Coronary artery (tissue), 2 donors: ENCODE measurements around the gene PKP2.

ENCODE experiments used
- DNase-seq: peaks from one replicate; pipeline ENCODE4 v3.0.0-alpha.2; 2017; ENCODE audit warnings: low spot score
- H3K27ac ChIP-seq, 2 donors: fragments of 200-600 bp; sonication (generic); one replicate each; pipeline ENCODE4 v1.5.1; 2016 to 2019
- H3K4me3 ChIP-seq: fragments of 200-600 bp; sonication (generic); 2 replicates; pipeline ENCODE4 v1.5.1; 2016; ENCODE audit warnings: mild to moderate bottlenecking, moderate library complexity
- CTCF ChIP-seq: fragments of 200-600 bp; sonication (generic); IDR thresholded peaks from one replicate; pipeline ENCODE4 v1.5.1; 2019; ENCODE audit warnings: antibody characterized with exemption

The PKP2 gene

GRCh38 chr12:32777691-32778175, 118.8 kb downstream of the PKP2 start:
- Histone ChIP-seq H3K27ac (no peak overlapping the region), H3K4me3 (no peak overlapping the region)
- TF ChIP-seq CTCF = no peak
- DNase-seq = no peak

DNA sequence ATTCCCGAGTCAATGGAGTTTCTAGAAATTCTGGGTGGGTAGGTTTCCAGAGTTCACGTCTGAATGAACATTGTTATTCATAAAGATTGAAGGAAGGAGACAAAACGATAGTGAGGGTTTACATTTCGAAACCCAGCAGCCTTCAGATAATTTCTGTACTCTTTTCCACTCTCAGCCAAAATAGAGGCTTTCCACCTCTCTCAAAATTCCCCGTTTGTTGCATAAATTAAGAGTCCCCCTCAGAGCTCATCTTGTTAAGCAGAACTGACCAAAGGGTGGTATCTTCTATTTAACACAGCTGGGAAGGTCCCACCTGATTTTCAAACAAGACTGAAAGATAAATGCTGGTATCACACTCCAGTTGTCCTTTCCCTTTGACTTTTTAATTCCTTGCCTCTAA, 119.4 kb downstream of the PKP2 start:
- Histone ChIP-seq H3K27ac (no peak overlapping the region), H3K4me3 (no peak overlapping the region)
- DNase-seq = no peak
- no peak for TF ChIP-seq CTCF

DNA sequence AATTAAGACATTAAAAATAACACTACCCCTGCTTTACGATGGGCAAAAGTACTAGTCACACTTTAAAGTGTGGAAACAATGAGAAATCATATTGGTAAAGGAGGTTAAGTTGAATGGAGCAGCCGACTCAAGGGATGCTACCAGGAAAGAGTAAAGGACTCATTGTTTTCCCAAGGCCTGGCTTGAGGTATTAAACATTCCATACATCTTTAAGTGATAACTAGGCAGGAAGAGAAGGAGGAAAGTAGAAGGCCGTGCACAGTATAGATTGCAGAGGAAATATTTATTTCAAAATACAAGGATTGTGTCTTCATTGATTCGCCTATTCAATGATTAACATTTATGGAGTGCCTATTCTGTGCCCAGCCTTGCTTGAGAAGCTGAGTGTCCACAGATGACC, 120.3 kb downstream of the PKP2 start:
- TF ChIP-seq CTCF = no peak
- DNase-seq = no peak
- H3K27ac ChIP-seq = no peak overlapping the region
- no peak overlapping the region for H3K4me3 ChIP-seq

GRCh38 chr12:32773691-32774090, 122.9 kb downstream of the PKP2 start:
- DNase-seq = no peak
- no peak for TF ChIP-seq CTCF
- Histone ChIP-seq H3K4me3 (no peak overlapping the region), H3K27ac (no peak overlapping the region)

DNA sequence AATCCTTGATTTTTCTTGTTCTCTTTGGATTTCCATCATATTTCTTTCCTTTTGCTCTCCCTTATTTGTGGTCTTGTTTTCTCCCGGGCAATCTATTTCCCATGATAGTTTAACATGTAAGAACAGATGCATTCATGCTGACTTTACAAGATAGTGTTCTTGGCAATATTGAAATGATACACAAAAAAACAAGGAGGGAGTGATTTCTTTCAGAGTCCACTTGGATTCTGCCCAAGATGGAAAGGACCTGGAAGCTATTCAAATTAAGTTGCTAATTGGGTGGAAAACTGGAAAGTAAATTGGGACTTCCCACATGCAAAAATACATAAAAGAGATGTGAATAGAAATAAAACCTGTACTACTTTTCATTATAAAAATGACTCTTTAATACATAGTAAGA, 126.4 kb downstream of the PKP2 start:
- no peak for TF ChIP-seq CTCF
- no peak overlapping the region for H3K4me3 ChIP-seq
- no peak for DNase-seq
- no peak overlapping the region for H3K27ac ChIP-seq

- Histone ChIP-seq H3K27ac (no peak overlapping the region), H3K4me3 (no peak overlapping the region)
- TF ChIP-seq CTCF = no peak
- DNase-seq = no peak
Observed at GRCh38 chr12:32768518-32768917, 128.1 kb downstream of the PKP2 start.

GRCh38 chr12:32765906-32766305, 130.7 kb downstream of the PKP2 start:
- no peak overlapping the region for H3K4me3 ChIP-seq
- no peak for DNase-seq
- no peak overlapping the region for H3K27ac ChIP-seq
- no peak for TF ChIP-seq CTCF
